Endodermal cell (in vitro differentiated cells): ENCODE results near the gene FUT8. TPM values are rescaled to one million over a fixed set of nuclear protein-coding genes. Genes with fewer than 3 reads are reported as not detected.

ENCODE experiments used
- DNase-seq: peaks from one replicate; pipeline ENCODE4 v3.0.0-alpha.2; 2017
- H3K27ac ChIP-seq: 2 replicates; pipeline ENCODE4 v1.5.1; 2013; ENCODE audit warnings: mild to moderate bottlenecking, low read depth, low read length, moderate library complexity
- H3K27me3 ChIP-seq: 2 replicates; pipeline ENCODE4 v1.6.1; 2013; ENCODE audit warnings: mild to moderate bottlenecking, low read length, moderate library complexity; ENCODE audit not compliant: insufficient read depth, control insufficient read depth, poor library complexity, severe bottlenecking
- H3K36me3 ChIP-seq: 2 replicates; pipeline ENCODE4 v1.7.0; 2013; ENCODE audit warnings: mild to moderate bottlenecking, low read length, moderate library complexity; ENCODE audit not compliant: control insufficient read depth, insufficient read depth
- H3K4me1 ChIP-seq: one replicate; pipeline ENCODE4 v1.7.0; 2013; ENCODE audit warnings: low read length; ENCODE audit not compliant: control insufficient read depth, insufficient read depth
- H3K4me3 ChIP-seq: 2 replicates; pipeline ENCODE4 v1.5.1; 2013; ENCODE audit warnings: mild to moderate bottlenecking, low read length, moderate library complexity
- H3K9ac ChIP-seq: 2 replicates; pipeline ENCODE4 v1.6.1; 2013; ENCODE audit warnings: mild to moderate bottlenecking, low read length, moderate library complexity; ENCODE audit not compliant: poor library complexity, severe bottlenecking; ENCODE audit errors: extremely low read depth
- H3K9me3 ChIP-seq: 2 replicates; pipeline ENCODE4 v1.6.1; 2013; ENCODE audit warnings: mild to moderate bottlenecking, low read length, moderate library complexity; ENCODE audit not compliant: control insufficient read depth
- H3K27ac Mint-ChIP-seq: 2 replicates; pipeline ENCODE4 v1.8.0; 2020; ENCODE audit warnings: mixed read lengths
- H3K27me3 Mint-ChIP-seq: 2 replicates; pipeline ENCODE4 v1.8.0; 2021; ENCODE audit warnings: mild to moderate bottlenecking, mixed read lengths; ENCODE audit not compliant: insufficient read depth
- H3K36me3 Mint-ChIP-seq: 2 replicates; pipeline ENCODE4 v1.8.0; 2020; ENCODE audit warnings: low read depth, mixed read lengths
- H3K4me1 Mint-ChIP-seq: 2 replicates; pipeline ENCODE4 v1.8.0; 2020; ENCODE audit warnings: mixed read lengths
- H3K4me3 Mint-ChIP-seq: 2 replicates; pipeline ENCODE4 v1.8.0; 2020; ENCODE audit warnings: mild to moderate bottlenecking, moderate library complexity, mixed read lengths
- H3K9me3 Mint-ChIP-seq: 2 replicates; pipeline ENCODE4 v1.8.0; 2020; ENCODE audit warnings: mild to moderate bottlenecking, mixed read lengths
- WGBS, 2 experiments: methylation state at CpG; one replicate each; pipeline versions ENCODE4 v1.1.5 to v1.1.7; 2013; ENCODE audit warnings: missing lambda C conversion rate in 2 of 2, mixed read lengths in 1 of 2; ENCODE audit not compliant: insufficient coverage in 1 of 2, insufficient read length in 1 of 2; 5-methylcytosine and 5-hydroxymethylcytosine counted together
- total RNA-seq, 2 donors: library from RNA; stranded (reverse); fragmentation: NEBNext Ultra II Directional in 1 of 2; extraction: Animal tissue kit (Norgen Biotek cat#: 25700) in 1 of 2; gene quantifications; 2 replicates in 1 of 2; 3 replicates in 1 of 2; pipeline ENCODE4 v1.2.1, GENCODE V29; 2021
- TF ChIP-seq, protein P1 (sequence below): fragments of 200-600 bp; sonication (generic); conservative IDR thresholded peaks from 2 replicates; pipeline ENCODE4 v1.5.0; 2021; ENCODE audit warnings: antibody characterized with exemption, mild to moderate bottlenecking

The FUT8 gene
- total RNA-seq, 2 donors from 2014 or later, result 63.9 to 76.9 TPM

DNA sequence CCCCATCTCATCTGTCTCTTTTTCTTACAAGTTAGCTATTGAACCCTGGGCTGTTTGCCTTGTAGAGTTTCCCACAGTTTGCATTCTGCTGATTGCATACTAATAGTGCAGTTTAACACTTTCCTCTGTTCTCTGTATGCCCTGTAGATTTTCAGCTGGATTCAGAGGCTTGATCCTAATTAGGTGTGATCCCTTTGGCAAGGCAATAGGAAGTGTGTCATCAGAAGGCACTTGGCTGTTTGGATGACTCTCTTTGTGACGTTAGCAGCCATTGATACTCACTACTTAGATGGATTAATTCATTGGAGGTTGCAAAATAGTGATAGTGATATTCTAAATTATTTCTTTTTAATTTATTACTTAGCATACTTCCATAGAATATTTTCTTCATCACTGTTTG, 33.6 kb downstream of the FUT8 start:
- Histone ChIP-seq H3K4me1 (no peaks in the 10 kb centered on the region), H3K9me3 (peaks cover 24% of the 10 kb centered on the region), H3K4me3 (no peak overlapping the region), H3K9ac (no peak overlapping the region), H3K27ac (no peak overlapping the region), H3K27me3 (no peaks in the 10 kb centered on the region), H3K36me3 (no peaks in the 10 kb centered on the region)
- no peak overlapping the region for H3K4me3 Mint-ChIP-seq
- H3K27ac Mint-ChIP-seq, result no peak overlapping the region
- H3K9me3 Mint-ChIP-seq, result peaks cover 20% of the 10 kb centered on the region
- peaks cover 12% of the 10 kb centered on the region for H3K36me3 Mint-ChIP-seq
- TF ChIP-seq, protein P1, sequence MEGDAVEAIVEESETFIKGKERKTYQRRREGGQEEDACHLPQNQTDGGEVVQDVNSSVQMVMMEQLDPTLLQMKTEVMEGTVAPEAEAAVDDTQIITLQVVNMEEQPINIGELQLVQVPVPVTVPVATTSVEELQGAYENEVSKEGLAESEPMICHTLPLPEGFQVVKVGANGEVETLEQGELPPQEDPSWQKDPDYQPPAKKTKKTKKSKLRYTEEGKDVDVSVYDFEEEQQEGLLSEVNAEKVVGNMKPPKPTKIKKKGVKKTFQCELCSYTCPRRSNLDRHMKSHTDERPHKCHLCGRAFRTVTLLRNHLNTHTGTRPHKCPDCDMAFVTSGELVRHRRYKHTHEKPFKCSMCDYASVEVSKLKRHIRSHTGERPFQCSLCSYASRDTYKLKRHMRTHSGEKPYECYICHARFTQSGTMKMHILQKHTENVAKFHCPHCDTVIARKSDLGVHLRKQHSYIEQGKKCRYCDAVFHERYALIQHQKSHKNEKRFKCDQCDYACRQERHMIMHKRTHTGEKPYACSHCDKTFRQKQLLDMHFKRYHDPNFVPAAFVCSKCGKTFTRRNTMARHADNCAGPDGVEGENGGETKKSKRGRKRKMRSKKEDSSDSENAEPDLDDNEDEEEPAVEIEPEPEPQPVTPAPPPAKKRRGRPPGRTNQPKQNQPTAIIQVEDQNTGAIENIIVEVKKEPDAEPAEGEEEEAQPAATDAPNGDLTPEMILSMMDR, result no peak
- peaks cover 22% of the 10 kb centered on the region for H3K27me3 Mint-ChIP-seq
- WGBS, 2 experiments, result 38% methylated on average over 1 of the region's 1 CpG; no CpG with 5 or more reads in 1 of the 2 experiments
- H3K4me1 Mint-ChIP-seq, result peaks cover 7% of the 10 kb centered on the region
- DNase-seq, result peak; percentile 61

DNA sequence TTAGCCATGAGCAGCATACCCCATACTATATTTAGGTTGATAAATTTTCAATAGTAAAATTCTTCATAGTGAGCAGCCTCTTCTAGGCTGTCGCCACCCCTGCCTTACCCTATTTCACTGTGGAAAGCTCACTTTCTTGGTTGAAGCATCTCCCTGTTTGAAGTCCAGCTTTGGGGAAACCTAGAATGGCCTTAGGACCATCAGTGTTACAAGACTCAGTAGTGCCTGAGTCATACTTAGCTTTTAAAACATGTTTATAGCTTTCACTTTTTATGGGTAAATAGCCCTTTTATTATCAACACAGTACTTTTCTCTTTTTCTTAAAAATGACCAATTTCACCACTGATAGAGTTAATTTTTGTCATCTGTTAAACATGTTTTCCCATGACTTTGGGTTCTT, 37.1 kb downstream of the FUT8 start:
- 100% methylated on average over 1 of the region's 1 CpG; no CpG with 5 or more reads in 1 of the 2 experiments for WGBS, 2 experiments
- TF ChIP-seq, protein P1, result no peak
- H3K27me3 ChIP-seq, result no peaks in the 10 kb centered on the region
- Mint-ChIP-seq H3K27ac (no peak overlapping the region), H3K9me3 (peaks cover 10% of the 10 kb centered on the region), H3K27me3 (peaks cover 19% of the 10 kb centered on the region), H3K36me3 (peaks cover 6% of the 10 kb centered on the region), H3K4me3 (no peak overlapping the region), H3K4me1 (peaks cover 7% of the 10 kb centered on the region)
- H3K4me3 ChIP-seq, result no peak overlapping the region
- H3K9me3 ChIP-seq, result peaks cover 27% of the 10 kb centered on the region
- H3K9ac ChIP-seq, result no peak overlapping the region
- no peak for DNase-seq
- no peak overlapping the region for H3K27ac ChIP-seq
- H3K36me3 ChIP-seq, result peaks cover 5% of the 10 kb centered on the region
- H3K4me1 ChIP-seq, result no peaks in the 10 kb centered on the region

DNA sequence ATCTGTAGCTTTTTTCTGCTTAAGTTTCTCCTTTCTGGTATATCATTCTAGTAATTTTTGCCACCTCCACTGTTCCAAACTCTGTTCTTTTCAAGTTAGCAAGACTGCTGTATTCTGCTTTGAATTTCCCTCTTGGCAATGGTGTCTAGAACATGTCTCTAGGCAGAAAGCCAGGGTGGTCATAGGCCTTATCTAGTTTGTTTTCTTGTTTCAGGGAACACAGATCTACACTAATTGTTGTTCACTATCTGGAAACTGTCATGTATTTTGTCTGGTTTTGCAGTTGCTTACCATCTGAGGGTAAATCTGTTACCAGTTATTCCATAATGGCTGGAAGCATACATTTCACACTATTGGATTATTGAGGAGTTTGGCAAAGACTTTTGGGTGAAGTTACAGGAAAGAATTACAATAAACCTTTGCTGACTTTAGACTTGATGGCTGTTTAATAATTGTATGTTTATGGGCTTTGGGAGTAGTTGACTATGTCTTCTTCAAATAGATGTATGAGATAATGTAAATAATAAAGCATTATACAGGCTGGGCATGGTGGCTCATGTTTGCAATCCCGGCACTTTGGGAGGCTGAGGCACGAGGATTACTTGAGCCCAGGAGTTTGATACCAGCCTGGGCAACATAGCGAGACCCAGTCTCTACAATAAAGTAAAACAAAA, 41.4 kb downstream of the FUT8 start:
- peaks cover 40% of the 10 kb centered on the region for H3K9me3 ChIP-seq
- Mint-ChIP-seq H3K27me3 (peaks cover 6% of the 10 kb centered on the region), H3K4me1 (no peaks in the 10 kb centered on the region), H3K36me3 (peaks cover 31% of the 10 kb centered on the region), H3K4me3 (no peak overlapping the region), H3K9me3 (peaks cover 11% of the 10 kb centered on the region), H3K27ac (no peak overlapping the region)
- 82% methylated on average over 2 of the region's 3 CpGs; no CpG with 5 or more reads in 1 of the 2 experiments for WGBS, 2 experiments
- TF ChIP-seq, protein P1, result no peak
- no peak overlapping the region for H3K27ac ChIP-seq
- peaks cover 29% of the 10 kb centered on the region for H3K36me3 ChIP-seq
- DNase-seq, result no peak
- no peak overlapping the region for H3K9ac ChIP-seq
- no peaks in the 10 kb centered on the region for H3K4me1 ChIP-seq
- H3K4me3 ChIP-seq, result no peak overlapping the region
- H3K27me3 ChIP-seq, result no peaks in the 10 kb centered on the region
